GM12878 (cell line): ENCODE data around the gene SLITRK3. TPM values are rescaled to one million over a fixed set of nuclear protein-coding genes. Genes with fewer than 3 reads are reported as not detected.

Experiments
- ATAC-seq: fragments of 200-7000 bp; cut with Tn5 transposase; 3 replicates; pipeline ENCODE4 v1.9.1; 2020; ENCODE audit warnings: mild to moderate bottlenecking, moderate library complexity
- BruUV-seq: library from RNA; stranded (reverse); fragments of 400-500 nt; replicated peaks from 2 replicates; lab custom pipeline; 2021; lab: Mats Ljungman, UMichigan
- CTCF ChIA-PET: fragments of 300-600 bp; sonication (Branson Sonifier 250); formaldehyde crosslinking; extraction: SDS; loops from one replicate; lab custom pipeline; 2021; ENCODE audit warnings: inconsistent platforms; lab: Yijun Ruan, JAX
- POLR2A ChIA-PET: fragments of 350-600 bp; formaldehyde crosslinking; extraction: SDS; loops from one replicate; lab custom pipeline; 2021; ENCODE audit warnings: inconsistent platforms; lab: Charles Lee
- RAD21 ChIA-PET: fragments of 300-600 bp; sonication (Branson Sonifier 250); formaldehyde crosslinking; loops from one replicate; lab custom pipeline; 2023; ENCODE audit warnings: antibody characterized with exemption; ENCODE audit not compliant: unreplicated experiment; lab: Charles Lee
- SMC1A ChIA-PET: fragments of 300-600 bp; sonication (Branson Sonifier 250); formaldehyde crosslinking; loops from one replicate; lab custom pipeline; 2023; ENCODE audit not compliant: unreplicated experiment, uncharacterized antibody; lab: Charles Lee
- DNase-seq: peaks from one replicate; pipeline ENCODE4 v3.0.0-alpha.2; 2011; ENCODE audit warnings: low read depth, low spot score
- FAIRE-seq: peaks from 3 replicates; lab custom pipeline; 2011; peaks lifted over from hg19 to GRCh38; lab: Jason Lieb, UNC
- H2AFZ ChIP-seq: 2 replicates; pipeline ENCODE4 v1.6.0; 2011; ENCODE audit warnings: low read depth, low read length, control low read depth; ENCODE audit not compliant: control insufficient read depth
- H3K27ac ChIP-seq: 2 replicates; pipeline ENCODE4 v1.5.1; 2011; ENCODE audit warnings: control low read depth; ENCODE audit not compliant: control insufficient read depth, insufficient read depth
- H3K27me3 ChIP-seq, 2 experiments: replicated peaks in 1 of 2; 2 replicates each; pipeline versions ENCODE4 v1.6.0 to v1.6.1; 2011; ENCODE audit warnings: low read length in 1 of 2; ENCODE audit not compliant: control insufficient read depth in 2 of 2, insufficient read depth in 2 of 2
- H3K36me3 ChIP-seq, 2 experiments: 2 replicates each; pipeline ENCODE4 v1.5.1; 2011; ENCODE audit warnings: low read length in 1 of 2; ENCODE audit not compliant: control insufficient read depth in 2 of 2, insufficient read depth in 2 of 2
- H3K4me1 ChIP-seq: 2 replicates; pipeline ENCODE4 v1.6.1; 2011; ENCODE audit warnings: mild to moderate bottlenecking, low read length, moderate library complexity, mixed read lengths; ENCODE audit not compliant: control insufficient read depth, insufficient read depth
- H3K4me2 ChIP-seq: 2 replicates; pipeline ENCODE4 v1.6.0; 2011; ENCODE audit warnings: control low read depth; ENCODE audit not compliant: control insufficient read depth, insufficient read depth
- H3K4me3 ChIP-seq: fragments of 200-600 bp; sonication (generic); 2 replicates; pipeline ENCODE4 v1.5.1; 2016
- H3K79me2 ChIP-seq: 2 replicates; pipeline ENCODE4 v1.6.0; 2011; ENCODE audit warnings: low read length; ENCODE audit not compliant: control insufficient read depth, insufficient read depth
- H3K9ac ChIP-seq: 2 replicates; pipeline ENCODE4 v1.8.0; 2011; ENCODE audit warnings: low read length, control low read depth, mixed read lengths; ENCODE audit not compliant: control insufficient read depth, insufficient read depth
- H3K9me3 ChIP-seq: replicated peaks from 3 replicates; pipeline ENCODE4 v1.5.1; 2011; ENCODE audit warnings: mild to moderate bottlenecking, low read length; ENCODE audit not compliant: control insufficient read depth, insufficient read depth
- H4K20me1 ChIP-seq: 2 replicates; pipeline ENCODE4 v1.6.0; 2011; ENCODE audit not compliant: control insufficient read depth, insufficient read depth
- ATF7 ChIP-seq: fragments of 450-650 bp; IDR thresholded peaks from 2 replicates; pipeline ENCODE4 v1.6.1; 2016; ENCODE audit warnings: low read depth, mild to moderate bottlenecking
- CHD1 ChIP-seq: IDR thresholded peaks from 2 replicates; pipeline ENCODE4 v1.6.1; 2012; ENCODE audit warnings: low read depth, low read length, improper control_type of control experiment
- ELK1 ChIP-seq: IDR thresholded peaks from 2 replicates; pipeline ENCODE4 v1.6.1; 2012; ENCODE audit warnings: low read depth, low read length, improper control_type of control experiment
- FOS ChIP-seq: IDR thresholded peaks from 3 replicates; pipeline ENCODE4 v1.6.1; 2011; ENCODE audit warnings: borderline replicate concordance; ENCODE audit not compliant: insufficient read length; ENCODE audit errors: extremely low read depth
- FOXK2 ChIP-seq: fragments of 450-650 bp; IDR thresholded peaks from 2 replicates; pipeline ENCODE4 v1.6.1; 2017; ENCODE audit warnings: mild to moderate bottlenecking, moderate library complexity
- GATAD2B ChIP-seq: fragments of 450-650 bp; conservative IDR thresholded peaks from 2 replicates; pipeline ENCODE4 v1.6.1; 2017; ENCODE audit warnings: low read depth, mild to moderate bottlenecking, moderate library complexity
- KDM1A ChIP-seq: fragments of 200-600 bp; sonication (generic); IDR thresholded peaks from 2 replicates; pipeline ENCODE4 v1.6.1; 2016; ENCODE audit warnings: borderline replicate concordance
- KLF5 ChIP-seq: fragments of 450-650 bp; IDR thresholded peaks from 2 replicates; pipeline ENCODE4 v1.6.1; 2014; ENCODE audit warnings: mild to moderate bottlenecking; ENCODE audit not compliant: partially characterized antibody
- LARP7 ChIP-seq: fragments of 450-650 bp; IDR thresholded peaks from 2 replicates; pipeline ENCODE4 v1.6.1; 2017; ENCODE audit warnings: mild to moderate bottlenecking
- NFYB ChIP-seq: IDR thresholded peaks from 2 replicates; pipeline ENCODE4 v1.6.1; 2011; ENCODE audit warnings: low read depth, mild to moderate bottlenecking, low read length, improper control_type of control experiment, moderate library complexity; ENCODE audit not compliant: insufficient read depth
- NR2F1 ChIP-seq: fragments of 450-650 bp; conservative IDR thresholded peaks from 2 replicates; pipeline ENCODE4 v1.6.1; 2017; ENCODE audit warnings: mild to moderate bottlenecking
- RCOR1 ChIP-seq: conservative IDR thresholded peaks from 2 replicates; pipeline ENCODE4 v1.6.1; 2012; ENCODE audit warnings: low read depth, low read length, improper control_type of control experiment
- SIN3A ChIP-seq: IDR thresholded peaks from 2 replicates; pipeline ENCODE4 v1.6.1; 2012; ENCODE audit warnings: low read depth, low read length, improper control_type of control experiment
- SREBF1 ChIP-seq: IDR thresholded peaks from 2 replicates; pipeline ENCODE4 v1.6.1; 2012; ENCODE audit warnings: mild to moderate bottlenecking, low read length
- USF1 ChIP-seq: IDR thresholded peaks from 2 replicates; pipeline ENCODE4 v1.6.1; 2011; ENCODE audit warnings: borderline replicate concordance, low read depth, mild to moderate bottlenecking, moderate library complexity, mixed read lengths, low read length; ENCODE audit not compliant: insufficient read depth; ENCODE audit errors: extremely low read length
- USF2 ChIP-seq: IDR thresholded peaks from 2 replicates; pipeline ENCODE4 v1.6.1; 2011; ENCODE audit warnings: low read depth, low read length, improper control_type of control experiment, borderline replicate concordance
- YBX1 ChIP-seq: fragments of 450-650 bp; IDR thresholded peaks from 2 replicates; pipeline ENCODE4 v1.6.1; 2016; ENCODE audit warnings: antibody characterized with exemption
- ZNF622 ChIP-seq: fragments of 450-650 bp; IDR thresholded peaks from 2 replicates; pipeline ENCODE4 v1.6.1; 2017; ENCODE audit warnings: mild to moderate bottlenecking, inconsistent platforms
- ZZZ3 ChIP-seq: IDR thresholded peaks from 2 replicates; pipeline ENCODE4 v1.6.1; 2011; ENCODE audit warnings: low read depth; ENCODE audit not compliant: control insufficient read depth, insufficient read length
- WGBS: methylation state at CpG from one replicate; pipeline ENCODE4 v1.1.6; 2016; ENCODE audit warnings: low lambda C conversion rate; ENCODE audit not compliant: insufficient replicate concordance, insufficient coverage; ENCODE audit errors: missing lambda C conversion rate; 5-methylcytosine and 5-hydroxymethylcytosine counted together
- in situ Hi-C: fragments of 300-500 bp; cut with MboI; formaldehyde crosslinking; loops from 9 replicates; pipeline ENCODE4 v1.14.3; 2018; ENCODE audit warnings: mixed read lengths
- intact Hi-C: fragments of 100-400 bp; cut with micrococcal nuclease; formaldehyde crosslinking; loops from one replicate; pipeline ENCODE4 v1.14.2; 2022; ENCODE audit not compliant: unreplicated experiment
- polyA plus RNA-seq, 11 experiments: library from polyadenylated mRNA; depleted of rRNA in 4 of 11; unstranded in 6 of 11; stranded (reverse) in 5 of 11; fragments of >200 nt; fragmentation: Nextera tagmentation in 4 of 11; fragmentation: Illumina TruSeq in 1 of 11; extraction: Ambion mirVana in 4 of 11; extraction: Trizol in 1 of 11; gene quantifications; 1 replicate in 1 of 11; 2 replicates in 10 of 11; pipeline versions ENCODE4 v1.2.1 to v1.2.3, GENCODE V29; 2011 to 2016; ENCODE audit warnings: inconsistent platforms in 2 of 11, missing spikeins in 2 of 11, low read depth in 1 of 11
- total RNA-seq, 4 experiments: library from RNA; depleted of rRNA in 3 of 4; stranded (reverse); fragments of >200 nt in 3 of 4; fragmentation: Illumina TruSeq in 1 of 4; extraction: Trizol in 1 of 4; gene quantifications; 2 replicates each; pipeline versions ENCODE4 v1.2.1 to v1.2.3, GENCODE V29; 2013 to 2021

SLITRK3 gene
- total and polyA plus RNA-seq, 10 of the 15 experiments (the other 5 are each of a cell fraction or from before 2014, with no cell fraction given) = 0.03 TPM; not detected in 9

- TF ChIP-seq USF1 (no peak), NR2F1 (no peak), SREBF1 (no peak)
- TF ChIP-seq, all 136 proteins: peak for 0
These were observed 26.8 kb downstream of the SLITRK3 start (continued) for GRCh38 chr3:165169368-165169767.

GRCh38 chr3:165162883-165163282, 33.3 kb downstream of the SLITRK3 start:
- Histone ChIP-seq H3K4me1 (no peaks in the 10 kb centered on the region), H4K20me1 (no peaks in the 10 kb centered on the region), H3K9me3 (no peaks in the 10 kb centered on the region), H3K27ac (no peak overlapping the region), H3K4me2 (no peak overlapping the region), H3K4me3 (no peak overlapping the region), H3K27me3 (no peaks in the 10 kb centered on the region), H3K9ac (no peak overlapping the region), H3K36me3 (no peaks in the 10 kb centered on the region), H3K79me2 (no peaks in the 10 kb centered on the region), H2AFZ (no peak overlapping the region)
- 0% methylated on average over 1 of the region's 1 CpG for WGBS
- DNase-seq (no peak), ATAC-seq (no peak), FAIRE-seq (no peak)
- in situ Hi-C loops (no loop called here), intact Hi-C loops (no loop called here)
- ChIA-PET CTCF (interaction anchor here (0.5 kb wide), 1 partner anchor 43 kb away, joined by 3 read pairs; no protein-coding TSS in a partner anchor), SMC1A (no interaction called here), RAD21 (no interaction called here), POLR2A (no interaction called here)
- TF ChIP-seq FOS (no peak), CHD1 (no peak), FOXK2 (no peak), KDM1A (no peak), LARP7 (no peak), YBX1 (no peak), ELK1 (no peak), USF2 (no peak), ZZZ3 (no peak), SIN3A (no peak), ATF7 (no peak), NFYB (no peak), ZNF622 (no peak), KLF5 (no peak), RCOR1 (no peak), GATAD2B (no peak)
- BruUV-seq = no TSS peak
